H1 (cell line): ENCODE results near the gene RHOG.

Source experiments
- BRCA1 ChIP-seq: IDR thresholded peaks from 2 replicates; pipeline ENCODE4 v1.6.1; 2012; ENCODE audit warnings: low read depth, low read length, improper control_type of control experiment
- CEBPB ChIP-seq: IDR thresholded peaks from 2 replicates; pipeline ENCODE4 v1.6.1; 2012; ENCODE audit warnings: low read depth, low read length
- EP300 ChIP-seq, 2 experiments: IDR thresholded peaks; 1 replicate in 1 of 2; 2 replicates in 1 of 2; pipeline ENCODE4 v1.6.1; 2011 to 2012; ENCODE audit warnings: low read depth in 2 of 2, low read length in 2 of 2, mild to moderate bottlenecking in 2 of 2, borderline replicate concordance in 1 of 2, inconsistent platforms in 1 of 2, moderate library complexity in 1 of 2
- MAFK ChIP-seq: IDR thresholded peaks from 2 replicates; pipeline ENCODE4 v1.6.1; 2012; ENCODE audit warnings: low read depth, mild to moderate bottlenecking, improper control_type of control experiment, low read length
- RAD21 ChIP-seq, 2 experiments: IDR thresholded peaks in 1 of 2; conservative IDR thresholded peaks in 1 of 2; 2 replicates each; pipeline ENCODE4 v1.6.1; 2011; ENCODE audit warnings: low read depth in 2 of 2, low read length in 2 of 2, improper control_type of control experiment in 1 of 2, inconsistent platforms in 1 of 2, mild to moderate bottlenecking in 1 of 2, moderate library complexity in 1 of 2
- RFX5 ChIP-seq: IDR thresholded peaks from 2 replicates; pipeline ENCODE4 v1.6.1; 2011; ENCODE audit warnings: low read depth, low read length, improper control_type of control experiment, borderline replicate concordance
- SP2 ChIP-seq: IDR thresholded peaks from 2 replicates; pipeline ENCODE4 v1.6.1; 2012; ENCODE audit warnings: mild to moderate bottlenecking, low read length, inconsistent platforms
- SRF ChIP-seq: IDR thresholded peaks from 2 replicates; pipeline ENCODE4 v1.6.1; 2011; ENCODE audit warnings: mild to moderate bottlenecking, low read depth, low read length, moderate library complexity
- SUZ12 ChIP-seq: fragments of 200-600 bp; sonication (generic); IDR thresholded peaks from 2 replicates; pipeline ENCODE4 v1.6.1; 2012; ENCODE audit warnings: mild to moderate bottlenecking, inconsistent platforms, low read length, moderate library complexity, mixed read lengths
- TAF1 ChIP-seq: IDR thresholded peaks from 2 replicates; pipeline ENCODE4 v1.6.1; 2011; ENCODE audit warnings: mild to moderate bottlenecking, low read depth, low read length
- TEAD4 ChIP-seq: IDR thresholded peaks from 2 replicates; pipeline ENCODE4 v1.6.1; 2012; ENCODE audit warnings: low read depth, low read length, inconsistent platforms, mixed read lengths
- YY1 ChIP-seq: IDR thresholded peaks from 2 replicates; pipeline ENCODE4 v1.6.1; 2011; ENCODE audit warnings: low read depth, mild to moderate bottlenecking, low read length
- ZNF274 ChIP-seq: IDR thresholded peaks from 2 replicates; pipeline ENCODE4 v1.7.0; 2012; ENCODE audit warnings: low read length, borderline replicate concordance; ENCODE audit errors: extremely low read depth
- TF ChIP-seq, protein P1 (sequence below), 3 experiments: IDR thresholded peaks; 1 replicate in 2 of 3; 2 replicates in 1 of 3; pipeline versions ENCODE4 v1.5.1 to v1.6.1; 2011; ENCODE audit warnings: low read length in 3 of 3, mild to moderate bottlenecking in 3 of 3, inconsistent platforms in 2 of 3, low read depth in 1 of 3, moderate library complexity in 1 of 3; ENCODE audit not compliant: insufficient read depth in 1 of 3; ENCODE audit errors: control extremely low read depth in 1 of 3

DNA sequence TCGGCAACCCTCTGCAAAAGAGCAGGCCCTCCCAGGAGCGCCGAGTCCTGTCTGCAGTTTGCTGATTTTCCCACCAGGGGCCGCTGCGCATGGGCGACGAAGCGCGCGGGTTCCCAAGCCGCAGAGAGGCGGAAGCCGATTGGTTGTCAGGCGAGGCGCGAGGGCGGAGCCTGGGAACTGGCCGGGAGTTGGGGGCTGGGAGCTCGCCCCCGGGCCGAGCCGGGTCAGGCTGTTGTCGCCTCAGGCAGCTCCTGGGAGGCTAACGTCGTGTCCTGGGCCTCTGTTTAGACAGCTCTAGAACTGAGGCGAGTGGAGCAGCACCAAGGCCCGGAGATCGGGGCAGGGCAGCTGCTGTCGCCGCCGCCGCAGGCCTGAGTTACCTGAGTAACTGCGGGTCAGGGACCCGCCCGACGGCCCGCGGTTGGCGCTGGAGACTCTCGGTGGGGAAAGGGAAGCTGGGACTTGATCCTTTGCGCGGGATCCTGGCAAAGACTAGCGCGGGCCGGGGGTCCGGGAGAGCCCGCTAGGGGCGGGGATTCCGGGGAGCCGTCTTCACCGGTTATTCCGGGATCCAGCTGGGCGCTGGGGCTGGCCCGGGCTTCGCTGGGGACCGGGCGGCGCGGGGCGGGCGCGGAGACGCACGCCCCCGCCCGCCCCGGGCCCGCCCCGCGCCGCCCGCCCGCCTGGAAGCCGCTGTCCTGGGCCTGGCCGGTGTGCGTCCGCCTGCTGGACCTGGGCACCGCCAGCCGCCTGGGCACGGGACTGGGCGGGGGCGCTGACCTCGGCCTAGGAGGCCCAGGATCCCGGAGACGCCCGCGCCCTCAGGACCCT lies 14.4 kb upstream of the RHOG start, which contains the start of gene STIM1:
- TF ChIP-seq CEBPB (no peak), EP300 (IDR thresholded peaks at IDR 0.05; ENCODE audit: borderline replicate concordance in 1 of 2, low read depth in 2 of 2, low read length in 2 of 2) (peak in 1 of 2 experiments; percentile 67; a peak in 1 of 3 replicates), SUZ12 (no peak), BRCA1 (no peak), YY1 (0 out of 2 replicates have a peak, but pooled peaks have one; percentile 62), SP2 (no peak), RAD21 (IDR thresholded peaks at IDR 0.05 in 1 of 2, conservative IDR thresholded peaks at IDR 0.05 in 1 of 2; ENCODE audit: low read depth in 2 of 2, low read length in 2 of 2) (peak; percentile 74 to 85), TAF1 (peak; percentile 31; the same call in 1 of the 2 replicates), SRF (no peak), TEAD4 (no peak), MAFK (no peak), RFX5 (no peak), ZNF274 (no peak)
- TF ChIP-seq, protein P1, sequence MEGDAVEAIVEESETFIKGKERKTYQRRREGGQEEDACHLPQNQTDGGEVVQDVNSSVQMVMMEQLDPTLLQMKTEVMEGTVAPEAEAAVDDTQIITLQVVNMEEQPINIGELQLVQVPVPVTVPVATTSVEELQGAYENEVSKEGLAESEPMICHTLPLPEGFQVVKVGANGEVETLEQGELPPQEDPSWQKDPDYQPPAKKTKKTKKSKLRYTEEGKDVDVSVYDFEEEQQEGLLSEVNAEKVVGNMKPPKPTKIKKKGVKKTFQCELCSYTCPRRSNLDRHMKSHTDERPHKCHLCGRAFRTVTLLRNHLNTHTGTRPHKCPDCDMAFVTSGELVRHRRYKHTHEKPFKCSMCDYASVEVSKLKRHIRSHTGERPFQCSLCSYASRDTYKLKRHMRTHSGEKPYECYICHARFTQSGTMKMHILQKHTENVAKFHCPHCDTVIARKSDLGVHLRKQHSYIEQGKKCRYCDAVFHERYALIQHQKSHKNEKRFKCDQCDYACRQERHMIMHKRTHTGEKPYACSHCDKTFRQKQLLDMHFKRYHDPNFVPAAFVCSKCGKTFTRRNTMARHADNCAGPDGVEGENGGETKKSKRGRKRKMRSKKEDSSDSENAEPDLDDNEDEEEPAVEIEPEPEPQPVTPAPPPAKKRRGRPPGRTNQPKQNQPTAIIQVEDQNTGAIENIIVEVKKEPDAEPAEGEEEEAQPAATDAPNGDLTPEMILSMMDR (IDR thresholded peaks at IDR 0.05; ENCODE audit: control extremely low read depth in 1 of 3, insufficient read depth in 1 of 3, low read depth in 1 of 3, low read length in 3 of 3) = peak; percentile 84 to 90 (median 90)
